IMR-90 (cell line): ENCODE measurements around the gene RPS6KL1. TPM values are rescaled to one million over a fixed set of nuclear protein-coding genes. Genes with fewer than 3 reads are reported as not detected.

ENCODE experiments used
- ATAC-seq: fragments of 200-7000 bp; cut with Tn5 transposase; 2 replicates; pipeline ENCODE4 v1.9.1; 2020; ENCODE audit warnings: low read depth, mild to moderate bottlenecking, moderate library complexity
- BruUV-seq: library from RNA; stranded (reverse); fragments of 400-500 nt; replicated peaks from 2 replicates; lab custom pipeline; 2021; lab: Mats Ljungman, UMichigan
- CTCF ChIA-PET: fragments of 300-600 bp; formaldehyde crosslinking; extraction: SDS; loops from one replicate; lab custom pipeline; 2021; ENCODE audit warnings: antibody characterized with exemption; lab: Yijun Ruan, JAX
- POLR2A ChIA-PET: fragments of 300-600 bp; sonication (Branson Sonifier 250); formaldehyde crosslinking; loops from one replicate; lab custom pipeline; 2022; ENCODE audit warnings: antibody characterized with exemption; ENCODE audit not compliant: unreplicated experiment; lab: Charles Lee
- DNase-seq: peaks from one replicate; pipeline ENCODE4 v3.0.0; 2013
- H2AFZ ChIP-seq: replicated peaks from 2 replicates; pipeline ENCODE3; 2013; ENCODE audit warnings: low read length, mild to moderate bottlenecking; ENCODE audit not compliant: poor library complexity
- H2AK5ac ChIP-seq: 2 replicates; pipeline ENCODE4 v1.6.1; 2013; ENCODE audit warnings: low read depth, low read length, inconsistent platforms
- H2AK9ac ChIP-seq: replicated peaks from 2 replicates; pipeline ENCODE3; 2013; ENCODE audit warnings: mild to moderate bottlenecking, low read depth, low read length, moderate library complexity; ENCODE audit not compliant: poor library complexity
- H2BK120ac ChIP-seq: 2 replicates; pipeline ENCODE4 v1.6.1; 2013; ENCODE audit warnings: low read depth, low read length, inconsistent platforms
- H2BK15ac ChIP-seq: 3 replicates; pipeline ENCODE4 v1.6.1; 2013; ENCODE audit warnings: low read depth, low read length, inconsistent platforms
- H2BK20ac ChIP-seq: 2 replicates; pipeline ENCODE4 v1.6.1; 2013; ENCODE audit warnings: low read depth, mild to moderate bottlenecking, inconsistent platforms, low read length, moderate library complexity
- H2BK5ac ChIP-seq: 2 replicates; pipeline ENCODE4 v1.6.1; 2013; ENCODE audit warnings: mild to moderate bottlenecking, low read depth, low read length, inconsistent platforms; ENCODE audit not compliant: poor library complexity, severe bottlenecking
- H3K14ac ChIP-seq: replicated peaks from 2 replicates; pipeline ENCODE4 v1.6.1; 2013; ENCODE audit warnings: low read depth, low read length, inconsistent platforms
- H3K18ac ChIP-seq: 2 replicates; pipeline ENCODE4 v1.6.1; 2013; ENCODE audit warnings: low read depth, low read length, control low read depth
- H3K23ac ChIP-seq: 2 replicates; pipeline ENCODE4 v1.6.1; 2013; ENCODE audit warnings: low read depth, low read length, inconsistent platforms
- H3K27ac ChIP-seq: 2 replicates; pipeline ENCODE4 v1.5.1; 2013; ENCODE audit warnings: mild to moderate bottlenecking, control low read depth, low read length; ENCODE audit not compliant: insufficient read depth
- H3K27me3 ChIP-seq: 2 replicates; pipeline ENCODE4 v1.6.1; 2013; ENCODE audit warnings: low read length; ENCODE audit not compliant: control insufficient read depth, insufficient read depth
- H3K36me3 ChIP-seq: 2 replicates; pipeline ENCODE4 v1.6.1; 2013; ENCODE audit warnings: low read length, mixed read lengths; ENCODE audit not compliant: control insufficient read depth, insufficient read depth
- H3K4ac ChIP-seq: 2 replicates; pipeline ENCODE4 v1.6.1; 2013; ENCODE audit warnings: low read depth, low read length, inconsistent platforms
- H3K4me1 ChIP-seq: 2 replicates; pipeline ENCODE4 v1.6.1; 2013; ENCODE audit warnings: low read length, mixed read lengths; ENCODE audit not compliant: control insufficient read depth, insufficient read depth
- H3K4me2 ChIP-seq: 2 replicates; pipeline ENCODE4 v1.6.1; 2013; ENCODE audit warnings: low read depth, mild to moderate bottlenecking, control low read depth, low read length, moderate library complexity
- H3K4me3 ChIP-seq: 2 replicates; pipeline ENCODE4 v1.5.1; 2013; ENCODE audit warnings: low read depth, mild to moderate bottlenecking, control low read depth, low read length, moderate library complexity; ENCODE audit not compliant: insufficient read depth
- H3K56ac ChIP-seq: 2 replicates; pipeline ENCODE4 v1.6.1; 2013; ENCODE audit warnings: low read length, inconsistent platforms; ENCODE audit not compliant: insufficient read depth; ENCODE audit errors: extremely low read depth
- H3K79me1 ChIP-seq, 2 experiments: 2 replicates each; pipeline ENCODE4 v1.6.1; 2013; ENCODE audit warnings: low read length in 2 of 2, inconsistent platforms in 1 of 2, low read depth in 1 of 2
- H3K9ac ChIP-seq: 2 replicates; pipeline ENCODE4 v1.6.1; 2013; ENCODE audit warnings: low read depth, low read length, control low read depth
- H3K9me1 ChIP-seq: 2 replicates; pipeline ENCODE4 v1.6.1; 2013; ENCODE audit warnings: low read length, inconsistent platforms; ENCODE audit not compliant: insufficient read depth
- H3K9me3 ChIP-seq: 2 replicates; pipeline ENCODE4 v1.6.1; 2013; ENCODE audit warnings: low read length; ENCODE audit not compliant: control insufficient read depth, insufficient read depth
- H4K20me1 ChIP-seq: 2 replicates; pipeline ENCODE4 v1.6.1; 2013; ENCODE audit warnings: low read length, inconsistent platforms; ENCODE audit not compliant: insufficient read depth
- H4K5ac ChIP-seq: 2 replicates; pipeline ENCODE4 v1.6.1; 2013; ENCODE audit warnings: mild to moderate bottlenecking, low read depth, low read length, control low read depth
- H4K8ac ChIP-seq, 2 experiments: 2 replicates each; pipeline ENCODE4 v1.6.1; 2013; ENCODE audit warnings: low read depth in 2 of 2, low read length in 2 of 2, control low read depth in 1 of 2, inconsistent platforms in 1 of 2
- H4K91ac ChIP-seq: 2 replicates; pipeline ENCODE4 v1.6.1; 2013; ENCODE audit warnings: low read depth, low read length, inconsistent platforms; ENCODE audit not compliant: insufficient read depth
- BHLHE40 ChIP-seq: fragments of 150-350 bp; IDR thresholded peaks from 2 replicates; pipeline ENCODE4 v1.6.1; 2016; ENCODE audit warnings: mild to moderate bottlenecking, low read depth, low read length
- CTCF ChIP-seq: conservative IDR thresholded peaks from 2 replicates; pipeline ENCODE4 v1.5.1; 2012; ENCODE audit warnings: mild to moderate bottlenecking, low read depth, low read length, improper control_type of control experiment
- FOS ChIP-seq: fragments of 150-350 bp; IDR thresholded peaks from 2 replicates; pipeline ENCODE4 v1.6.1; 2016; ENCODE audit warnings: low read depth, low read length
- MAFK ChIP-seq: IDR thresholded peaks from 2 replicates; pipeline ENCODE4 v1.6.1; 2012; ENCODE audit warnings: low read depth, low read length, improper control_type of control experiment
- MXI1 ChIP-seq: IDR thresholded peaks from 2 replicates; pipeline ENCODE4 v1.6.1; 2012; ENCODE audit warnings: low read depth, mild to moderate bottlenecking, low read length, moderate library complexity, borderline replicate concordance
- NFE2L2 ChIP-seq: fragments of 150-350 bp; IDR thresholded peaks from 2 replicates; pipeline ENCODE4 v1.6.1; 2016; ENCODE audit warnings: low read depth, mild to moderate bottlenecking, low read length
- POLR2A ChIP-seq: IDR thresholded peaks from 2 replicates; pipeline ENCODE4 v1.6.1; 2012; ENCODE audit warnings: mild to moderate bottlenecking, low read depth, low read length
- RAD21 ChIP-seq: IDR thresholded peaks from 2 replicates; pipeline ENCODE4 v1.6.1; 2012; ENCODE audit warnings: low read length, improper control_type of control experiment
- RCOR1 ChIP-seq: IDR thresholded peaks from 2 replicates; pipeline ENCODE4 v1.6.1; 2012; ENCODE audit warnings: mild to moderate bottlenecking, low read length, improper control_type of control experiment; ENCODE audit not compliant: insufficient replicate concordance
- RFX5 ChIP-seq: IDR thresholded peaks from 2 replicates; pipeline ENCODE4 v1.8.0; 2012; ENCODE audit warnings: low read depth, mild to moderate bottlenecking, low read length, moderate library complexity
- SMC3 ChIP-seq: fragments of 150-350 bp; IDR thresholded peaks from 2 replicates; pipeline ENCODE4 v1.6.1; 2016; ENCODE audit warnings: low read depth, mild to moderate bottlenecking, antibody characterized with exemption, low read length, moderate library complexity
- USF2 ChIP-seq: fragments of 150-350 bp; IDR thresholded peaks from 2 replicates; pipeline ENCODE4 v1.6.1; 2017; ENCODE audit warnings: mild to moderate bottlenecking, antibody characterized with exemption, low read length, low read depth
- WGBS, 2 experiments: methylation state at CpG; one replicate each; pipeline versions ENCODE4 v1.1.5 to v1.1.7; 2013; ENCODE audit warnings: missing lambda C conversion rate in 2 of 2; ENCODE audit not compliant: insufficient read length in 1 of 2; ENCODE audit errors: extremely low coverage in 2 of 2; 5-methylcytosine and 5-hydroxymethylcytosine counted together
- dilution Hi-C: fragments of 300-500 bp; cut with HindIII; formaldehyde crosslinking; loops from one replicate; pipeline ENCODE4 v1.14.3; 2018; ENCODE audit warnings: low sequenced_read_pairs; ENCODE audit not compliant: unreplicated experiment
- in situ Hi-C: fragments of 300-500 bp; cut with MboI; formaldehyde crosslinking; loops from 3 replicates; pipeline ENCODE4 v1.14.3; 2019; ENCODE audit warnings: low sequenced_read_pairs, inconsistent platforms, mixed read lengths
- intact Hi-C: fragments of 100-400 bp; cut with micrococcal nuclease; formaldehyde crosslinking; loops from 2 replicates; pipeline ENCODE4 v1.10.0; 2022
- polyA plus RNA-seq, 3 experiments: library from polyadenylated mRNA; depleted of rRNA; stranded (reverse); fragments of >200 nt; gene quantifications; 2 replicates each; pipeline ENCODE4 v1.2.3, GENCODE V29; 2012; ENCODE audit warnings: low replicate concordance in 1 of 3
- total RNA-seq: library from RNA; depleted of rRNA; stranded (reverse); fragments of >200 nt; gene quantifications from 2 replicates; pipeline ENCODE4 v1.2.3, GENCODE V29; 2012
- TF ChIP-seq, protein P1 (sequence below): fragments of 150-350 bp; IDR thresholded peaks from 2 replicates; pipeline ENCODE4 v1.6.1; 2016; ENCODE audit warnings: low read depth, mild to moderate bottlenecking, low read length, moderate library complexity, borderline replicate concordance

The RPS6KL1 gene
- total and polyA plus RNA-seq, 2 of the 4 experiments (the other 2 are of a cell fraction): 0.72 to 1.7 TPM

- no peak overlapping the region for H2BK15ac ChIP-seq
- no peaks in the 10 kb centered on the region for H3K9me3 ChIP-seq
- H2AK9ac ChIP-seq: no peak overlapping the region
- H2BK5ac ChIP-seq: no peak overlapping the region
- no peak overlapping the region for H3K4me3 ChIP-seq
- no peak overlapping the region for H3K14ac ChIP-seq
- no peak overlapping the region for H3K4me2 ChIP-seq
- H3K9ac ChIP-seq: no peak overlapping the region
- H4K20me1 ChIP-seq: no peaks in the 10 kb centered on the region
- H3K56ac ChIP-seq: no peak overlapping the region
- POLR2A ChIA-PET: interaction anchor here (0.6 kb wide), 1 partner anchor 111 kb away, joined by 3 read pairs; no protein-coding TSS in a partner anchor
- no peaks in the 10 kb centered on the region for H3K36me3 ChIP-seq
- H2AK5ac ChIP-seq: no peak overlapping the region
- no TSS peak for BruUV-seq
- no peak overlapping the region for H3K23ac ChIP-seq
- no peak overlapping the region for H3K27ac ChIP-seq
- in situ Hi-C loops (loop anchor here (5.0 kb wide), 1 partner anchor 39 kb away; no protein-coding TSS in a partner anchor), intact Hi-C loops (no loop called here), dilution Hi-C loops (no loop called here)
- TF ChIP-seq, protein P1, sequence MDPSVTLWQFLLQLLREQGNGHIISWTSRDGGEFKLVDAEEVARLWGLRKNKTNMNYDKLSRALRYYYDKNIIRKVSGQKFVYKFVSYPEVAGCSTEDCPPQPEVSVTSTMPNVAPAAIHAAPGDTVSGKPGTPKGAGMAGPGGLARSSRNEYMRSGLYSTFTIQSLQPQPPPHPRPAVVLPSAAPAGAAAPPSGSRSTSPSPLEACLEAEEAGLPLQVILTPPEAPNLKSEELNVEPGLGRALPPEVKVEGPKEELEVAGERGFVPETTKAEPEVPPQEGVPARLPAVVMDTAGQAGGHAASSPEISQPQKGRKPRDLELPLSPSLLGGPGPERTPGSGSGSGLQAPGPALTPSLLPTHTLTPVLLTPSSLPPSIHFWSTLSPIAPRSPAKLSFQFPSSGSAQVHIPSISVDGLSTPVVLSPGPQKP: no peak
- TF ChIP-seq RAD21 (no peak), BHLHE40 (no peak), MAFK (no peak), RCOR1 (no peak), NFE2L2 (no peak), USF2 (no peak), SMC3 (no peak), POLR2A (no peak), MXI1 (no peak), CTCF (no peak), FOS (no peak), RFX5 (no peak)
- no peak overlapping the region for H4K8ac ChIP-seq
- H3K4ac ChIP-seq: no peak overlapping the region
- no peak overlapping the region for H4K91ac ChIP-seq
- H3K18ac ChIP-seq: no peak overlapping the region
- H3K27me3 ChIP-seq: peaks cover 8% of the 10 kb centered on the region
- DNase-seq: no peak
- no peak for ATAC-seq
- H2AFZ ChIP-seq: no peak overlapping the region
- 44% methylated on average over 1 of the region's 9 CpGs; no CpG with 5 or more reads in 1 of the 2 experiments for WGBS, 2 experiments
- H3K9me1 ChIP-seq: no peaks in the 10 kb centered on the region
- no peak overlapping the region for H2BK120ac ChIP-seq
- H2BK20ac ChIP-seq: no peak overlapping the region
- no peaks in the 10 kb centered on the region for H3K79me1 ChIP-seq
- CTCF ChIA-PET: interaction anchor here (2.1 kb wide), 1 partner anchor 42 kb away, joined by 7 read pairs; no protein-coding TSS in a partner anchor
- peaks cover 2% of the 10 kb centered on the region; the same call in 1 of the 2 replicates for H3K4me1 ChIP-seq
- H4K5ac ChIP-seq: no peak overlapping the region
Measured at GRCh38 chr14:74863274-74863673, 59.8 kb downstream of the RPS6KL1 start.
